Tibial nerve (tissue), 3 donors: ENCODE measurements around the gene PRR15L.

Experiments
- CTCF ChIP-seq, 5 experiments: fragments of 200-600 bp in 3 of 5; fragments of 450-650 bp in 2 of 5; sonication (generic) in 3 of 5; IDR thresholded peaks; one replicate each; pipeline ENCODE4 v1.5.1; 2016 to 2019; ENCODE audit warnings: antibody characterized with exemption in 5 of 5, mild to moderate bottlenecking in 3 of 5, moderate library complexity in 2 of 5
- POLR2A ChIP-seq, 2 donors: fragments of 450-650 bp; IDR thresholded peaks; one replicate each; pipeline ENCODE4 v1.6.1; 2017; ENCODE audit warnings: antibody characterized with exemption in 2 of 2, mild to moderate bottlenecking in 2 of 2, moderate library complexity in 2 of 2

- TF ChIP-seq CTCF (IDR thresholded peaks at IDR 0.05) (no peak), POLR2A (IDR thresholded peaks at IDR 0.05) (no peak)
These were observed 28.3 kb downstream of the PRR15L start for GRCh38 chr17:47929218-47930000.
